Fibroblast of mammary gland (primary cell): Measurements from ENCODE around the gene HDAC10.
A peak's percentile ranks its signal among the peaks of the same experiment; 100 is the strongest.

Source experiments
- DNase-seq: peaks from one replicate; pipeline ENCODE4 v3.0.0-alpha.2; 2010; ENCODE audit warnings: low read depth
- H3K4me3 ChIP-seq: 2 replicates; pipeline ENCODE4 v1.5.1; 2011; ENCODE audit warnings: low read depth, mild to moderate bottlenecking, low read length, moderate library complexity; ENCODE audit not compliant: control insufficient read depth
- CTCF ChIP-seq: conservative IDR thresholded peaks from 2 replicates; pipeline ENCODE4 v1.5.1; 2011; ENCODE audit warnings: low read depth, low read length, inconsistent platforms; ENCODE audit not compliant: control insufficient read depth, insufficient read depth

Gene HDAC10

DNA sequence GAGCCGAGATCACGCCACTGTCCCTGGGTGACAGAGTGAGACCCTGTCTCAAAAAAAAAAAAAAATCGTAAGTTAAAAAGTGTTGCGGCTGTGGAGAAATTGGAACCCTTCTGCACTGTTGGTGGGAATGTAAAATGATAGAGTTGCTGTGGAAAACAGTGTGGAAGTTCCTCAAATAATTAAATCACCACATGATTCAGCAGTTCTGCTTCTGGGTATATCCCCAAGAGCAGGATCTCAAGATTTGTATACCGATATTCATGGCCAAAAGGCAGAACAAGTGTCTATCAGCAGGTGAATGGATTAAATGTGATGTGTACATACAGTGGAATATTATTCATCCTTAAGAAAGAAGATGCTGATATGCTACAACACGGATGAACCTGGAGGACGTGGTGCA, 46.5 kb downstream of the HDAC10 start:
- no peak for DNase-seq
- no peak overlapping the region for H3K4me3 ChIP-seq
- no peak for TF ChIP-seq CTCF

GRCh38 chr22:50203288-50203687, 47.8 kb downstream of the HDAC10 start:
- DNase-seq = no peak
- TF ChIP-seq CTCF = no peak
- H3K4me3 ChIP-seq = no peak overlapping the region

DNA sequence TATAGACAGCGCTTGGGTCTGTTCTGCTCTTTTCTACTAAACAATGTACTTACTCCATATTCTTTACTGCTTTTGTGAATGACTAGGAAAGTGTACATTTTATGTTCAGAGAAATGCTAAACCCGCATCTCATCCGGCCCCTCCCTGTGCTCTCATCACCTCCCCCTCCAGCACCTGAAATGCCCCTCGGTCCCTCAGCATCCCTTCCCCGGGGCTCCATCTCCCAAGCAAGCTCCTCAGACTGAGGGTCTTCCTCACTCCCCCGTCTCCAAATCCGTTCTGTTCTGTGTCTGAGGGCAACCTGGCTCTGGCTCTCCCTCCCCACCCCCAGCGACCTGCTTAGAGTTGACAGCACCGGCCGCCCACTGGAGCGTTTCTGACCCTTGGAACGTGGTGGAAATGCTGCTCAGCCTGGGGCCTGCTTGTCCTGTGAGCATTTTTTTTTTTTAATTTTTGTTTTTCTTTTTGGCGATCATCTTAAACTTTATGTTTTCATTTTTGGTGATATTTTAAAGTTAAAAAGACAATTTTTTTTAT, 48.9 kb downstream of the HDAC10 start:
- no peak for DNase-seq
- TF ChIP-seq CTCF = no peak
- peak overlapping the region; percentile 58 for H3K4me3 ChIP-seq

DNA sequence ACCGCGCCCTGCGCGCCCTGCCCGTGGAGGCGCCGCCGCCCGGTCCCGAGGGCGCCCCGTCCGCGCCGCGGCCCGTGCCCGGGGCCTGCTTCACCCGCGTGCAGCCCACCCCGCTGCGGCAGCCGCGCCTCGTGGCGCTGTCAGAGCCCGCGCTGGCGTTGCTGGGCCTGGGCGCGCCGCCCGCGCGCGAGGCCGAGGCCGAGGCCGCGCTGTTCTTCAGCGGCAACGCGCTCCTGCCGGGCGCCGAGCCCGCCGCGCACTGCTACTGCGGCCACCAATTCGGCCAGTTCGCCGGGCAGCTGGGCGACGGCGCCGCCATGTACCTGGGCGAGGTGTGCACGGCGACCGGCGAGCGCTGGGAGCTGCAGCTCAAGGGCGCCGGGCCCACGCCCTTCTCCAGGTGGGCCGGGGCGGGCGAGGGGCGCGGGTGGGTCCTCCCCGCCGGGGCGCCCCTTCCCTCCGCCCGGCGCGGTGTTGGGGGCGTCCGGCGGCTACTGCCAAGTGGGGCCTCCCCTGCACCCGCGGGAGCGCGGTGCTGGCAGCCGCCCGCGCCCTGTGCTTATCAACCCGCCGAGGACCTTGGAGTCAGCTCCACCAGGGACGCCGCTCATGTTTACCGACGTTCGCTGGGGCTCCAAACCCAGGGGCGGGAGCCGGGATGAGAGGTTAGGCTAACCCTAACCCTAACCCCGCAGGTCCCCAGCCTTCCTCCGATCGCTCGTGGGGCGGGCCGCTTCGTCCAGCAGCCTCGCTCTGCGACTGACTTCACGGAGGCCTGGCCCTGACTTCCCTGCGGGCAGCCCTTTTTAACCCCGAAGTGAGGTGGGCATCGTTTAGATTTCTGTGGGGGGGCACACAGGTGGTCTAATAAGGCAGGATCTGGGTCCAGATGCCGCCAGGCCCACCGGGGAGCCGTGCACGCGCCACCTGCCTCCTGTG, 49.6 kb downstream of the HDAC10 start:
- peak overlapping the region; percentile 58 for H3K4me3 ChIP-seq
- DNase-seq = no peak
- TF ChIP-seq CTCF = no peak

DNA sequence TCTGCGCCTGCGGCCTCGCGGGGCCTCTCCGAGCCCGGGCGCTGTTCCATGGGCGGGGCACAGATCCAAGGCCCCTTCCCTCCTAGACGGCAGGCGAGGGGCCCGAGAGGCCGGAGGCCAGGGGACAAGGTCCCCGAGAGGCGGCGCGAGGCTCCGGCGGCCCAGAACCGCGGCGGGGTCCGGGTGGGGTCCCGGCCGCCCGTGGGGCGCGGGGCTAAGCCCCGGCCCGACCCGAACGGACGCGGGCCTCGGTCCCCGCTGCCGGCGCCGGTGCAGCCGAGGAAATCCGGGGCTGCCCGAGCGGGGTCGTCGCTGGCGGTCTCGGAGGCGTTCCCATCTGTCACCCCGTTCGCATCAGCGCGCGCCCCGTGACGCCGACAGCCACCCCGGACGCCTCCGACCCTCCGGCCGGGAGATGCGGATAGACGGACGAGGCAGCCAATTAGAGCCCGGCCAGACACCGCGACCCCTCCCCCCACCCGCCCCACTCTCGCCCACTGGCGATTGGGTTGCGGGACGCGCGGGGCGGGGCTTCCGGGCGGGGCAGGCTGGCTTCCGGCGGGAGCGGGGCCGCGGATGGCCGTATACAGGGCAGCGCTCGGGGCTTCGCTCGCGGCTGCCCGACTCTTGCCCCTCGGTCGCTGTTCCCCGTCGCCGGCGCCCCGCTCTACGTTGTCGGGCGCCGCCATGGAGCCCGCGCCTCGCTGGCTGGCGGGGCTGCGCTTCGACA, 50.4 kb downstream of the HDAC10 start, which contains the start of gene SELENOO:
Gene SELENOO (plus strand): TSS at position 551 of the 730 bp plus-strand sequence. CDS start 26 bp downstream, at position 577.
- peak; percentile 71 for DNase-seq
- TF ChIP-seq CTCF = no peak
- peak within 1 kb of the TSS; percentile 58 for H3K4me3 ChIP-seq

DNA sequence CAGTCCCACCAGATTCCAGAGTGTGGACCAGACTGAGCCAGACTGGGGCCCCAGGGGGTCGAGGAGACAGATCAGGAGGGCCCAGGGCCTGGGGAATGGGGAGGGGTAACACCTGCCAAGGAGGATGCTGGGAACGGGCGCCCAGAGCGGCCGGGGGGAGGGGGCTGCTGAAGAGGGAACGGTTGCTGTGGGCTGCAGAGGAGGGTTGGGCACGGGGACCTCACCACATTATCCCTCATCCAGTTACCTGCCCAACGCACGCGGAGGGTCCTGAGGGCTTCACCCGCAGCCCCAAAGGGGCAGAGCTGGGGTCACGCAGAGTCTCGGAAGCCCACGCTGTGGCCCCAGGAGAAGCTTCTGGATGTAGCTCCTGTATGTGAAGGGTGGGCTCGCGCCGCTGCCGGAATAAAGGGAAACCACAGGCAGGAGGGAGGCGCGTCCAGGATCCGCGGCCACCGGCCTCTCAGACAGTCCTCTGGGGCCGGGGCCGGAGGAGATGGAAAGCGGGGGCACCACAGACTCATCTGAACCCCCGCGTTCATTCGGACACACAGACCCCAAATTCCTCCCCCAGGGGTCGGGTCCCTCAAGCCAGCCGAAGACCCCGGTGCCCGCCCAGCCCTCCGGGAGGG, 51.1 kb downstream of the HDAC10 start:
- TF ChIP-seq CTCF = no peak
- peak overlapping the region; percentile 51 for H3K4me3 ChIP-seq
- DNase-seq = no peak
